Measurements from ENCODE around the gene IL15. TPM values are rescaled to one million over a fixed set of nuclear protein-coding genes. Genes with fewer than 3 reads are reported as not detected.

The IL15 gene
- total RNA-seq, 1 donor from 2014 or later: not detected

- Mint-ChIP-seq H3K9me3 (ENCODE audit: unreplicated experiment) (no peaks in the 10 kb centered on the region), H3K4me1 (ENCODE audit: low read depth, unreplicated experiment) (peaks cover 7% of the 10 kb centered on the region), H3K27ac (ENCODE audit: unreplicated experiment) (no peak overlapping the region), H3K27me3 (ENCODE audit: unreplicated experiment) (peaks cover 6% of the 10 kb centered on the region), H3K36me3 (ENCODE audit: unreplicated experiment) (no peaks in the 10 kb centered on the region), H3K4me3 (ENCODE audit: unreplicated experiment) (no peak overlapping the region)
- TF ChIP-seq CTCF (IDR thresholded peaks at IDR 0.05; ENCODE audit: partially characterized antibody, unreplicated experiment): no peak
- no peak for DNase-seq
These were observed 120.9 kb downstream of the IL15 start for GRCh38 chr4:141757287-141757686.

GRCh38 chr4:141759796-141760425 is 123.5 kb downstream of the IL15 start:
- no peak for TF ChIP-seq CTCF (IDR thresholded peaks at IDR 0.05; ENCODE audit: partially characterized antibody, unreplicated experiment)
- H3K4me3 Mint-ChIP-seq (ENCODE audit: unreplicated experiment): no peak overlapping the region
- no peaks in the 10 kb centered on the region for H3K9me3 Mint-ChIP-seq (ENCODE audit: unreplicated experiment)
- H3K4me1 Mint-ChIP-seq (ENCODE audit: low read depth, unreplicated experiment): peaks cover 1% of the 10 kb centered on the region
- peaks cover 4% of the 10 kb centered on the region for H3K27me3 Mint-ChIP-seq (ENCODE audit: unreplicated experiment)
- DNase-seq: no peak
- no peaks in the 10 kb centered on the region for H3K36me3 Mint-ChIP-seq (ENCODE audit: unreplicated experiment)
- no peak overlapping the region for H3K27ac Mint-ChIP-seq (ENCODE audit: unreplicated experiment)

GRCh38 chr4:141761926-141762325 is 125.5 kb downstream of the IL15 start:
- no peak for TF ChIP-seq CTCF (IDR thresholded peaks at IDR 0.05; ENCODE audit: partially characterized antibody, unreplicated experiment)
- Mint-ChIP-seq H3K36me3 (ENCODE audit: unreplicated experiment) (no peaks in the 10 kb centered on the region), H3K27me3 (ENCODE audit: unreplicated experiment) (peaks cover 2% of the 10 kb centered on the region), H3K4me3 (ENCODE audit: unreplicated experiment) (no peak overlapping the region), H3K9me3 (ENCODE audit: unreplicated experiment) (no peaks in the 10 kb centered on the region), H3K4me1 (ENCODE audit: low read depth, unreplicated experiment) (no peaks in the 10 kb centered on the region), H3K27ac (ENCODE audit: unreplicated experiment) (no peak overlapping the region)
- DNase-seq: no peak

GRCh38 chr4:141763374-141763773 is 127.0 kb downstream of the IL15 start:
- no peak for TF ChIP-seq CTCF (IDR thresholded peaks at IDR 0.05; ENCODE audit: partially characterized antibody, unreplicated experiment)
- no peaks in the 10 kb centered on the region for H3K4me1 Mint-ChIP-seq (ENCODE audit: low read depth, unreplicated experiment)
- no peaks in the 10 kb centered on the region for H3K9me3 Mint-ChIP-seq (ENCODE audit: unreplicated experiment)
- no peak for DNase-seq
- H3K27me3 Mint-ChIP-seq (ENCODE audit: unreplicated experiment): peaks cover 2% of the 10 kb centered on the region
- H3K27ac Mint-ChIP-seq (ENCODE audit: unreplicated experiment): no peak overlapping the region
- H3K4me3 Mint-ChIP-seq (ENCODE audit: unreplicated experiment): no peak overlapping the region
- no peaks in the 10 kb centered on the region for H3K36me3 Mint-ChIP-seq (ENCODE audit: unreplicated experiment)

GRCh38 chr4:141768954-141769353 is 132.6 kb downstream of the IL15 start:
- TF ChIP-seq CTCF (IDR thresholded peaks at IDR 0.05; ENCODE audit: partially characterized antibody, unreplicated experiment): no peak
- H3K27ac Mint-ChIP-seq (ENCODE audit: unreplicated experiment): no peak overlapping the region

More at GRCh38 chr4:141768954-141769353, 132.6 kb downstream of the IL15 start:
- no peaks in the 10 kb centered on the region for H3K27me3 Mint-ChIP-seq (ENCODE audit: unreplicated experiment)
- DNase-seq: no peak
- H3K9me3 Mint-ChIP-seq (ENCODE audit: unreplicated experiment): no peaks in the 10 kb centered on the region
- no peak overlapping the region for H3K4me3 Mint-ChIP-seq (ENCODE audit: unreplicated experiment)
- H3K4me1 Mint-ChIP-seq (ENCODE audit: low read depth, unreplicated experiment): no peaks in the 10 kb centered on the region
- H3K36me3 Mint-ChIP-seq (ENCODE audit: unreplicated experiment): no peaks in the 10 kb centered on the region
